CD14-positive monocyte (primary cell): ENCODE data around the gene ZNF423. TPM values are rescaled to one million over a fixed set of nuclear protein-coding genes. Genes with fewer than 3 reads are reported as not detected.

ENCODE experiments used
- DNase-seq, 3 donors: peaks; one replicate each; pipeline ENCODE4 v3.0.0-alpha.2; 2011 to 2022
- H2AFZ ChIP-seq: 2 replicates; pipeline ENCODE4 v1.6.0; 2012; ENCODE audit warnings: mild to moderate bottlenecking, low read depth, low read length, inconsistent platforms; ENCODE audit not compliant: insufficient read depth, poor library complexity, severe bottlenecking
- H3K27ac ChIP-seq, 2 donors: 1 replicate in 1 of 2; 2 replicates in 1 of 2; pipeline ENCODE4 v1.5.1; 2012 to 2013; ENCODE audit warnings: low read length in 2 of 2, control low read depth in 1 of 2, inconsistent platforms in 1 of 2, low read depth in 1 of 2, mild to moderate bottlenecking in 1 of 2
- H3K27me3 ChIP-seq, 2 donors: one replicate each; pipeline versions ENCODE4 v1.6.0 to v1.6.1; 2011 to 2013; ENCODE audit warnings: low read length in 2 of 2; ENCODE audit not compliant: control insufficient read depth in 2 of 2, insufficient read depth in 2 of 2
- H3K36me3 ChIP-seq, 2 donors: replicated peaks in 1 of 2; 1 replicate in 1 of 2; 2 replicates in 1 of 2; pipeline versions ENCODE4 v1.5.1 to v1.6.1; 2012 to 2013; ENCODE audit warnings: low read length in 2 of 2, control low read depth in 1 of 2, inconsistent platforms in 1 of 2, mild to moderate bottlenecking in 1 of 2; ENCODE audit not compliant: insufficient read depth in 2 of 2, control insufficient read depth in 1 of 2
- H3K4me1 ChIP-seq, 2 donors: 1 replicate in 1 of 2; 2 replicates in 1 of 2; pipeline versions ENCODE4 v1.5.1 to v1.6.1; 2012 to 2013; ENCODE audit warnings: low read length in 2 of 2, control low read depth in 1 of 2, inconsistent platforms in 1 of 2, mild to moderate bottlenecking in 1 of 2, moderate library complexity in 1 of 2; ENCODE audit not compliant: insufficient read depth in 2 of 2, control insufficient read depth in 1 of 2
- H3K4me2 ChIP-seq: replicated peaks from 2 replicates; pipeline ENCODE3; 2012; ENCODE audit warnings: low read length, moderate library complexity, mild to moderate bottlenecking; ENCODE audit not compliant: poor library complexity, severe bottlenecking; ENCODE audit errors: extremely low read depth
- H3K4me3 ChIP-seq, 3 experiments: fragments of 200-600 bp in 1 of 3; sonication (generic) in 1 of 3; replicated peaks in 1 of 3; 1 replicate in 2 of 3; 2 replicates in 1 of 3; pipeline ENCODE4 v1.5.1; 2011 to 2013; ENCODE audit warnings: low read length in 3 of 3, mild to moderate bottlenecking in 3 of 3, control low read depth in 2 of 3, low read depth in 2 of 3, inconsistent platforms in 1 of 3, moderate library complexity in 1 of 3
- H3K79me2 ChIP-seq: 2 replicates; pipeline ENCODE4 v1.6.0; 2012; ENCODE audit warnings: mild to moderate bottlenecking, control low read depth, inconsistent platforms, low read length, moderate library complexity; ENCODE audit not compliant: insufficient read depth
- H3K9ac ChIP-seq: 2 replicates; pipeline ENCODE4 v1.6.0; 2017; ENCODE audit warnings: low read length, mild to moderate bottlenecking; ENCODE audit not compliant: insufficient read depth, poor library complexity, severe bottlenecking
- H3K9me3 ChIP-seq, 2 donors: replicated peaks in 1 of 2; 1 replicate in 1 of 2; 2 replicates in 1 of 2; pipeline versions ENCODE4 v1.5.1 to v1.6.1; 2012 to 2013; ENCODE audit warnings: low read length in 2 of 2, control low read depth in 1 of 2; ENCODE audit not compliant: control insufficient read depth in 1 of 2, insufficient read depth in 1 of 2
- H4K20me1 ChIP-seq: 2 replicates; pipeline ENCODE4 v1.6.0; 2012; ENCODE audit warnings: mild to moderate bottlenecking, low read length, control low read depth, moderate library complexity; ENCODE audit not compliant: insufficient read depth
- H3K27ac Mint-ChIP-seq, 7 donors: one replicate each; pipeline ENCODE4 v1.8.0; 2020; ENCODE audit warnings: mild to moderate bottlenecking in 7 of 7, mixed read lengths in 7 of 7, moderate library complexity in 6 of 7, inconsistent platforms in 2 of 7
- H3K27me3 Mint-ChIP-seq, 3 donors: one replicate each; pipeline ENCODE4 v1.8.0; 2021 to 2022; ENCODE audit warnings: low read depth in 3 of 3, mild to moderate bottlenecking in 3 of 3, mixed read lengths in 3 of 3, moderate library complexity in 3 of 3, inconsistent platforms in 1 of 3
- H3K36me3 Mint-ChIP-seq, 2 donors: one replicate each; pipeline ENCODE4 v1.8.0; 2020; ENCODE audit warnings: mixed read lengths in 2 of 2, inconsistent platforms in 1 of 2, mild to moderate bottlenecking in 1 of 2
- H3K4me1 Mint-ChIP-seq: one replicate; pipeline ENCODE4 v1.8.0; 2020; ENCODE audit warnings: mild to moderate bottlenecking, mixed read lengths
- H3K4me3 Mint-ChIP-seq, 2 donors: one replicate each; pipeline ENCODE4 v1.8.0; 2020; ENCODE audit warnings: mild to moderate bottlenecking in 2 of 2, mixed read lengths in 2 of 2, moderate library complexity in 1 of 2
- H3K9me3 Mint-ChIP-seq, 7 donors: one replicate each; pipeline ENCODE4 v1.8.0; 2020 to 2022; ENCODE audit warnings: mixed read lengths in 7 of 7, mild to moderate bottlenecking in 6 of 7, moderate library complexity in 6 of 7, inconsistent platforms in 2 of 7
- WGBS: methylation state at CpG from one replicate; pipeline ENCODE4 v1.1.5; 2013; ENCODE audit warnings: missing lambda C conversion rate; ENCODE audit not compliant: insufficient coverage; 5-methylcytosine and 5-hydroxymethylcytosine counted together
- intact Hi-C, 2 donors: fragments of 100-400 bp; cut with micrococcal nuclease; formaldehyde crosslinking; loops; one replicate each; pipeline versions ENCODE4 v1.15.0 to v1.15.1; 2023
- polyA plus RNA-seq, 3 donors: library from polyadenylated mRNA; depleted of rRNA in 1 of 3; unstranded in 2 of 3; stranded (reverse) in 1 of 3; fragments of 300-500 nt in 2 of 3; fragments of >200 nt in 1 of 3; fragmentation: Illumina TruSeq in 2 of 3; gene quantifications; 1 replicate in 2 of 3; 2 replicates in 1 of 3; pipeline ENCODE4 v1.2.3, GENCODE V29; 2012 to 2021
- TF ChIP-seq, protein P1 (sequence below): fragments of 200-600 bp; IDR thresholded peaks from one replicate; pipeline ENCODE4 v1.8.0; 2022; ENCODE audit warnings: antibody characterized with exemption, mild to moderate bottlenecking

The ZNF423 gene
- polyA plus RNA-seq, 3 donors, result not detected

GRCh38 chr16:49597796-49598195 is 258.1 kb downstream of the ZNF423 start:
- DNase-seq, result no peak
- Histone ChIP-seq H3K4me3 (no peak overlapping the region), H2AFZ (no peak overlapping the region), H4K20me1 (no peaks in the 10 kb centered on the region), H3K4me1 (peaks cover 0 to 4% of the 10 kb centered on the region in 2 donors), H3K9ac (no peak overlapping the region), H3K27ac (no peak overlapping the region), H3K4me2 (no peak overlapping the region), H3K27me3 (no peaks in the 10 kb centered on the region), H3K79me2 (no peaks in the 10 kb centered on the region), H3K9me3 (no peaks in the 10 kb centered on the region), H3K36me3 (no peaks in the 10 kb centered on the region)
- Mint-ChIP-seq H3K27me3 (peaks cover 0 to 8% (median 1%) of the 10 kb centered on the region in 3 donors), H3K4me3 (no peak overlapping the region), H3K36me3 (no peaks in the 10 kb centered on the region), H3K9me3 (no peaks in the 10 kb centered on the region), H3K4me1 (peaks cover 6% of the 10 kb centered on the region), H3K27ac (no peak overlapping the region)
- TF ChIP-seq, protein P1, sequence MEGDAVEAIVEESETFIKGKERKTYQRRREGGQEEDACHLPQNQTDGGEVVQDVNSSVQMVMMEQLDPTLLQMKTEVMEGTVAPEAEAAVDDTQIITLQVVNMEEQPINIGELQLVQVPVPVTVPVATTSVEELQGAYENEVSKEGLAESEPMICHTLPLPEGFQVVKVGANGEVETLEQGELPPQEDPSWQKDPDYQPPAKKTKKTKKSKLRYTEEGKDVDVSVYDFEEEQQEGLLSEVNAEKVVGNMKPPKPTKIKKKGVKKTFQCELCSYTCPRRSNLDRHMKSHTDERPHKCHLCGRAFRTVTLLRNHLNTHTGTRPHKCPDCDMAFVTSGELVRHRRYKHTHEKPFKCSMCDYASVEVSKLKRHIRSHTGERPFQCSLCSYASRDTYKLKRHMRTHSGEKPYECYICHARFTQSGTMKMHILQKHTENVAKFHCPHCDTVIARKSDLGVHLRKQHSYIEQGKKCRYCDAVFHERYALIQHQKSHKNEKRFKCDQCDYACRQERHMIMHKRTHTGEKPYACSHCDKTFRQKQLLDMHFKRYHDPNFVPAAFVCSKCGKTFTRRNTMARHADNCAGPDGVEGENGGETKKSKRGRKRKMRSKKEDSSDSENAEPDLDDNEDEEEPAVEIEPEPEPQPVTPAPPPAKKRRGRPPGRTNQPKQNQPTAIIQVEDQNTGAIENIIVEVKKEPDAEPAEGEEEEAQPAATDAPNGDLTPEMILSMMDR, result no peak
- WGBS, result 100% methylated on average over 1 of the region's 2 CpGs
- intact Hi-C loops, result loop anchor here in 1 of 2 donors (10.0 kb wide), 1 partner anchor 103 kb away; no protein-coding TSS in a partner anchor

DNA sequence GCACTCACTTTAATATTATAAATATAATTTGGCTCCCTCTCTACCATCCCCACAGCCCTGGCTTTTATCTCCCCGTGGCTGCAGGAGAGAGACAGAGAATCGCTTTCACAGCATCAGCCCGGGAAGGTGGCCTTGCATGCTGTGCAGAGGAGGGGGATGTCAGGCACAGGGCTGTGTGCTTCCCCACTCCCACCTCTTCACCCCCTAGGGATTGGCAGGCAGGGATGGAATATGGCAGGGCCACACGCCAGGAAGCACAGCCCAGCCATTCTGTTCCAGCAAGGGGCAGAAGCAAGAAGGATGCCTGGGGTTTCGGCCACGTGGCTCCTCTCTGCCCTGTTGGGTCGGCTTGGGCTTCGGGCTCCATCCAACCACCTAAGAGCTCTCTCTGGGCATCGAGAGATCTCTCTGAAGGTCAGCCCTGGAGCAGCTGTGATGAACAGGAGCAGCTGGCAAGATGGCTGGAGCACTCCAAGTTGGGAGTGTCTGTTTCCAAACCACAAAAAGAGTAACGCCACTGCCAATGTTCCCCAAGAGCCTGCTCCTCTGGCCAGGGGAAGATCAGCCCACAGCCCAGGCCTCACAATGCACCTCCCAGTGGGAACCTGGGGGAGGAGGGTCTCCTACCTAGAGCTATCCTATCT is 259.1 kb downstream of the ZNF423 start:
- TF ChIP-seq, protein P1, result no peak
- Histone ChIP-seq H3K27me3 (no peaks in the 10 kb centered on the region), H3K4me3 (no peak overlapping the region), H3K27ac (no peak overlapping the region), H3K4me1 (peaks cover 0 to 4% of the 10 kb centered on the region in 2 donors), H4K20me1 (no peaks in the 10 kb centered on the region), H2AFZ (no peak overlapping the region), H3K9me3 (no peaks in the 10 kb centered on the region), H3K9ac (no peak overlapping the region), H3K36me3 (no peaks in the 10 kb centered on the region), H3K79me2 (no peaks in the 10 kb centered on the region), H3K4me2 (no peak overlapping the region)
- no peak overlapping the region for H3K27ac Mint-ChIP-seq
- no peak for DNase-seq
- peaks cover 6% of the 10 kb centered on the region for H3K4me1 Mint-ChIP-seq
- intact Hi-C loops, result loop anchor here in 1 of 2 donors (10.0 kb wide), 1 partner anchor 102 kb away; no protein-coding TSS in a partner anchor
- no peaks in the 10 kb centered on the region for H3K9me3 Mint-ChIP-seq
- peaks cover 0 to 4% (median 0%) of the 10 kb centered on the region in 3 donors for H3K27me3 Mint-ChIP-seq
- no peaks in the 10 kb centered on the region for H3K36me3 Mint-ChIP-seq
- no peak overlapping the region for H3K4me3 Mint-ChIP-seq
- 92% methylated on average over 3 of the region's 10 CpGs for WGBS
